Neutrophil (primary cell): Measurements from ENCODE around the gene VCAN.

Experiments
- H3K27ac ChIP-seq: fragments of 200-600 bp; sonication (generic); 2 replicates; pipeline ENCODE4 v1.5.1; 2016; ENCODE audit warnings: mild to moderate bottlenecking, moderate library complexity
- H3K27me3 ChIP-seq: fragments of 200-600 bp; sonication (generic); 2 replicates; pipeline ENCODE4 v1.6.0; 2016; ENCODE audit warnings: mild to moderate bottlenecking
- H3K36me3 ChIP-seq: fragments of 200-600 bp; sonication (generic); 2 replicates; pipeline ENCODE4 v1.5.1; 2017
- H3K4me1 ChIP-seq, 2 experiments: fragments of 200-600 bp in 1 of 2; sonication (generic) in 1 of 2; 1 replicate in 1 of 2; 2 replicates in 1 of 2; pipeline versions ENCODE4 v1.5.1 to v1.6.1; 2013 to 2016; ENCODE audit warnings: low read depth in 1 of 2, low read length in 1 of 2, mild to moderate bottlenecking in 1 of 2, moderate library complexity in 1 of 2; ENCODE audit not compliant: control insufficient read depth in 1 of 2, insufficient read depth in 1 of 2
- H3K4me3 ChIP-seq, 2 experiments: fragments of 200-600 bp in 1 of 2; sonication (generic) in 1 of 2; 1 replicate in 1 of 2; 2 replicates in 1 of 2; pipeline ENCODE4 v1.5.1; 2013 to 2016; ENCODE audit warnings: low read depth in 1 of 2, low read length in 1 of 2, mild to moderate bottlenecking in 1 of 2, moderate library complexity in 1 of 2
- H3K9me3 ChIP-seq: fragments of 200-600 bp; sonication (generic); 2 replicates; pipeline ENCODE4 v1.5.1; 2016
- CTCF ChIP-seq: fragments of 200-600 bp; sonication (generic); IDR thresholded peaks from 2 replicates; pipeline ENCODE4 v1.5.1; 2016; ENCODE audit warnings: antibody characterized with exemption

Gene VCAN

GRCh38 chr5:83576341-83576740 is 104.8 kb downstream of the VCAN start:
- H3K36me3 ChIP-seq = no peaks in the 10 kb centered on the region
- no peaks in the 10 kb centered on the region for H3K9me3 ChIP-seq
- no peak overlapping the region for H3K4me3 ChIP-seq
- no peak for TF ChIP-seq CTCF
- H3K27me3 ChIP-seq = no peaks in the 10 kb centered on the region
- no peak overlapping the region for H3K27ac ChIP-seq
- no peaks in the 10 kb centered on the region for H3K4me1 ChIP-seq

DNA sequence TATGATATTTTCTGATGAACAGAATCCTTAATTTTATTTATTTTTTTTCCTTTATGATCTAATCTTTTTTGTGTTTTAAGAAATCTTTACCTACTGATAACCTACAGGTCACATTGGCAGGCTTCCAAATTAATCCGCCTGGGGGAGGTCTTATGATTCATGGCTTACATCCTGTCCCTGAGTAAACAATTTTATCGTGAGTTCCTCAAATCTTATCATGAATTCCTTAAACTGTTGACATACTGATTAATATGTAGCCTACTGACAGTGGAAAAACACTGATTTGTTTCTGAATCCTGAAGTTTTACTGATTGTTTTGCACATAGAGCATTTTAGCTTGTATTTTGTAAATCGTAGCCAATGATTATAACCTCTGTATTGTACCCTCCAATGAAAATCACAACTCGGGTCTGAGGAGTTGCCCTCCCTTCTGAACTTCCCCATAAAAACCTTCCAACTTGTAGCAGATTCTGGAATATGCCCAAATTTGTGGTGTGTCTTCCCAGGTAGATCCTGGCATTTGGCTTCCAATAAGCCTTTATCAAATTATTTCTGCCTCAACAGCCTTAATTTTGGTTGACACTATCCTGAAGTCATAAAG is 105.6 kb downstream of the VCAN start:
- Histone ChIP-seq H3K9me3 (no peaks in the 10 kb centered on the region), H3K36me3 (no peaks in the 10 kb centered on the region), H3K4me3 (no peak overlapping the region), H3K27me3 (no peaks in the 10 kb centered on the region), H3K27ac (no peak overlapping the region), H3K4me1 (no peaks in the 10 kb centered on the region)
- no peak for TF ChIP-seq CTCF

- TF ChIP-seq CTCF = no peak
- no peaks in the 10 kb centered on the region for H3K9me3 ChIP-seq
- H3K4me1 ChIP-seq = no peaks in the 10 kb centered on the region
- no peaks in the 10 kb centered on the region for H3K36me3 ChIP-seq
- H3K27ac ChIP-seq = no peak overlapping the region
- H3K4me3 ChIP-seq = no peak overlapping the region
- H3K27me3 ChIP-seq = no peaks in the 10 kb centered on the region
Observed at GRCh38 chr5:83583859-83584258, 112.3 kb downstream of the VCAN start.

GRCh38 chr5:83586874-83587776 is 115.6 kb downstream of the VCAN start:
- no peaks in the 10 kb centered on the region for H3K4me1 ChIP-seq
- no peak overlapping the region for H3K4me3 ChIP-seq

DNA sequence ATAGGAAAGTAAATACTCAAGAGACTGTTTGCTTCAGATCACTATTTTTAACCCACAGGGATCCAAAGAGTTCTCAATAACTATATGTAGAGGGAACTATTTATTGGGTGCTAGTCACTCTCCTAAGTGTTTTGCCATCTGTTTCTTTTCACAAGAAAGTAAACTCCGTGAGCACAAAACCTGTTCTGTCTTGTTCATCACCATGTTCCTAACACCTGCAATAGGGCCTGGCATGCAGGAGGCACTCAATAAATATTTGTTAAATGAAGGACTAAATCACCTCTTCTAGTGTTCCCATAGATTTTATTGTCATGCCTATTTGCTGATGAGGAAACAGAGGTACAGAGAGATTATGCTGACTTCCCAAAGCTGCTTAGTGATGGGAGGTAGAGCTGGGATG is 118.2 kb downstream of the VCAN start:
- Histone ChIP-seq H3K27me3 (no peaks in the 10 kb centered on the region), H3K27ac (no peak overlapping the region), H3K4me1 (no peaks in the 10 kb centered on the region), H3K36me3 (no peaks in the 10 kb centered on the region), H3K4me3 (no peak overlapping the region), H3K9me3 (no peaks in the 10 kb centered on the region)
- no peak for TF ChIP-seq CTCF

More at GRCh38 chr5:83586874-83587776, 115.6 kb downstream of the VCAN start:
- H3K36me3 ChIP-seq = no peaks in the 10 kb centered on the region
- no peaks in the 10 kb centered on the region for H3K9me3 ChIP-seq
- TF ChIP-seq CTCF = no peak
- H3K27ac ChIP-seq = no peak overlapping the region
- no peaks in the 10 kb centered on the region for H3K27me3 ChIP-seq
